Ovary (tissue), 9 donors: ENCODE results near the gene DOLPP1. TPM values are rescaled to one million over a fixed set of nuclear protein-coding genes. Genes with fewer than 3 reads are reported as not detected.

Source experiments
- DNase-seq, 5 donors: peaks; one replicate each; pipeline ENCODE4 v3.0.0-alpha.2; 2019 to 2020
- H3K27ac ChIP-seq, 2 donors: fragments of 200-600 bp; one replicate each; pipeline versions ENCODE4 v1.5.1 to v1.8.0; 2019 to 2022
- H3K27me3 ChIP-seq: fragments of 200-600 bp; one replicate; pipeline ENCODE4 v1.8.0; 2022
- H3K36me3 ChIP-seq: fragments of 200-600 bp; sonication (generic); one replicate; pipeline ENCODE4 v1.5.1; 2019
- H3K4me1 ChIP-seq: one replicate; pipeline ENCODE4 v1.8.1; 2013; ENCODE audit warnings: mild to moderate bottlenecking, moderate library complexity; ENCODE audit not compliant: insufficient read depth
- H3K4me3 ChIP-seq: fragments of 200-600 bp; sonication (generic); one replicate; pipeline ENCODE4 v1.5.1; 2017
- H3K9me3 ChIP-seq, 2 donors: fragments of 200-600 bp in 1 of 2; sonication (generic) in 1 of 2; one replicate each; pipeline versions ENCODE4 v1.5.1 to v1.8.1; 2013 to 2019; ENCODE audit warnings: mild to moderate bottlenecking in 1 of 2, moderate library complexity in 1 of 2
- EP300 ChIP-seq: sonication (generic); formaldehyde crosslinking; IDR thresholded peaks from one replicate; pipeline ENCODE4 v1.6.1; 2017; ENCODE audit warnings: antibody characterized with exemption
- POLR2A ChIP-seq: fragments of 450-650 bp; IDR thresholded peaks from one replicate; pipeline ENCODE4 v1.6.1; 2017; ENCODE audit warnings: antibody characterized with exemption, mild to moderate bottlenecking, moderate library complexity
- WGBS, 3 donors: extraction: QIAGEN DNeasy Blood & Tissue Kit in 1 of 3; methylation state at CpG; one replicate each; pipeline versions ENCODE4 v1.1.5 to v1.1.7; 2013 to 2017; 5-methylcytosine and 5-hydroxymethylcytosine counted together
- intact Hi-C, 4 donors: fragments of 100-400 bp; cut with DNase I; formaldehyde crosslinking; loops; one replicate each; pipeline versions ENCODE4 v1.11.0 to v1.15.1; 2022 to 2023
- polyA plus RNA-seq, 2 donors: library from polyadenylated mRNA; stranded (reverse); fragments of 200-250 nt in 1 of 2; fragments of 350-450 nt in 1 of 2; fragmentation: Illumina TruSeq in 1 of 2; extraction: RNeasy Lipid Tissue Mini Kit (QIAGEN cat#74804) in 1 of 2; gene quantifications; one replicate each; pipeline ENCODE4 v1.2.3, GENCODE V29; 2013 to 2014
- total RNA-seq, 7 donors: library from RNA; depleted of rRNA in 2 of 7; stranded (reverse); fragments of >200 nt in 2 of 7; fragmentation: NEBNext Ultra II Directional in 3 of 7; extraction: Animal tissue kit (Norgen Biotek cat#: 25700) in 3 of 7; gene quantifications; one replicate each; pipeline versions ENCODE4 v1.1.0 to v1.2.4, GENCODE V29; 2016 to 2023
- TF ChIP-seq, protein P1 (sequence below), 3 donors: fragments of 450-650 bp in 2 of 3; fragments of 200-600 bp in 1 of 3; IDR thresholded peaks; one replicate each; pipeline versions ENCODE4 v1.5.1 to v1.8.0; 2016 to 2022; ENCODE audit warnings: antibody characterized with exemption in 3 of 3, mild to moderate bottlenecking in 1 of 3
- donor health status: DM: no; HTN: no; CAD: no; lungs with moderate emphysema.
- donor health status: DM: no; HTN: no; CAD: no.
- donor health status: Bipolar disorder and iron deficiency.
- donor health status: DM: yes; HTN: yes; CAD: no.
- donor health status: DM: no; HTN: no; CAD: no.
- donor health status: DM: yes; HTN: yes; CAD: no.

The DOLPP1 gene
- total and polyA plus RNA-seq, 9 donors = 3.3 to 16.2 (median 8.6) TPM

DNA sequence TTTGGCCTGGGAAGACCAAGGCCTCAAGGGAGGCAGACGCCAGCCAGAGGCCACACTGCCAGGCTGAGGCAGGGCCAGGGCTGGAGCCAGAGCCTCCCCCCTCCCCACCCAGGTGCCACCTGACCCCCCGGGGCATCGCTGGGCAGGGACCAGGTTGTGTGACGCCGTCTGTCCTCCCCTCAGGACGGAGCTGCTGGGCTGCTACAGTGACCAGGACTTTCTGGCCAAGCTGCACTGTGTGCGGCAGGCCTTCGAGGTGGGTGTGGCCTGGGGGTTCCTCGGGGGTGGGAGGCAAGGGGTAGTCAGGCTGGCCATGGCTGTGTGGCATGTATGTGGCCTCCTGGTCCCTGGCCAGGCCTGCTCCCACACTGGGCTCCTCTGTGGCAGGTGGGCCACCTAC lies 17.9 kb upstream of the DOLPP1 start:
- Histone ChIP-seq H3K4me3 (no peak overlapping the region), H3K36me3 (no peaks in the 10 kb centered on the region), H3K9me3 (no peaks in the 10 kb centered on the region), H3K27ac (no peak overlapping the region), H3K4me1 (no peaks in the 10 kb centered on the region), H3K27me3 (no peaks in the 10 kb centered on the region)
- no peak for DNase-seq
- TF ChIP-seq, protein P1, sequence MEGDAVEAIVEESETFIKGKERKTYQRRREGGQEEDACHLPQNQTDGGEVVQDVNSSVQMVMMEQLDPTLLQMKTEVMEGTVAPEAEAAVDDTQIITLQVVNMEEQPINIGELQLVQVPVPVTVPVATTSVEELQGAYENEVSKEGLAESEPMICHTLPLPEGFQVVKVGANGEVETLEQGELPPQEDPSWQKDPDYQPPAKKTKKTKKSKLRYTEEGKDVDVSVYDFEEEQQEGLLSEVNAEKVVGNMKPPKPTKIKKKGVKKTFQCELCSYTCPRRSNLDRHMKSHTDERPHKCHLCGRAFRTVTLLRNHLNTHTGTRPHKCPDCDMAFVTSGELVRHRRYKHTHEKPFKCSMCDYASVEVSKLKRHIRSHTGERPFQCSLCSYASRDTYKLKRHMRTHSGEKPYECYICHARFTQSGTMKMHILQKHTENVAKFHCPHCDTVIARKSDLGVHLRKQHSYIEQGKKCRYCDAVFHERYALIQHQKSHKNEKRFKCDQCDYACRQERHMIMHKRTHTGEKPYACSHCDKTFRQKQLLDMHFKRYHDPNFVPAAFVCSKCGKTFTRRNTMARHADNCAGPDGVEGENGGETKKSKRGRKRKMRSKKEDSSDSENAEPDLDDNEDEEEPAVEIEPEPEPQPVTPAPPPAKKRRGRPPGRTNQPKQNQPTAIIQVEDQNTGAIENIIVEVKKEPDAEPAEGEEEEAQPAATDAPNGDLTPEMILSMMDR (IDR thresholded peaks at IDR 0.05) = no peak
- TF ChIP-seq POLR2A (no peak), EP300 (no peak)
- intact Hi-C loops = no loop called here
- WGBS, 3 donors = 75 to 88% (median 80%) methylated on average over 2 to 9 of the region's 9 CpGs

DNA sequence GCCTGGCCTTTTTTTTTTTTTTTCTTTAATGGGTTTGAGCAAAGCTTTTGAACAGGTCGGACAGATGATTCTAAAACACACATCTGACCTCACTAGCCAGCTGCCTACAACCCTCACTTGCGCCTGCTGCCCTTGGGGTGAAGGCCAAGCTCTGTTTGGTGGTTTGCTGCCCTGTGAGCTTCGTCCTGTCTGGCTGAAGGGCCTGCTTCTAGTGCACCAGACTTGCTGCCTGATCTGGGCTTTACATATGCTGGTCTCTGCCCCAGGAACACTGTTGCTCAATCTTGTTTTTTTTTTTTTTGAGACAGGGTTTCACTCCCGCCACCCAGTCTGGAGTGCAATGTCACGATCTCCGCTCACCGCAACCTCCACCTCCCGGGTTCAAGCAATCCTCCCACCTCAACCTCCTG lies 16.4 kb upstream of the DOLPP1 start:
- Histone ChIP-seq H3K27ac (no peak overlapping the region), H3K27me3 (no peaks in the 10 kb centered on the region), H3K4me3 (no peak overlapping the region), H3K9me3 (no peaks in the 10 kb centered on the region), H3K4me1 (no peaks in the 10 kb centered on the region), H3K36me3 (no peaks in the 10 kb centered on the region)
- intact Hi-C loops = no loop called here
- TF ChIP-seq EP300 (no peak), POLR2A (no peak)
- TF ChIP-seq, protein P1 (IDR thresholded peaks at IDR 0.05) = no peak
- 89 to 90% (median 89%) methylated on average over 8 of the region's 8 CpGs for WGBS, 3 donors
- DNase-seq = no peak

DNA sequence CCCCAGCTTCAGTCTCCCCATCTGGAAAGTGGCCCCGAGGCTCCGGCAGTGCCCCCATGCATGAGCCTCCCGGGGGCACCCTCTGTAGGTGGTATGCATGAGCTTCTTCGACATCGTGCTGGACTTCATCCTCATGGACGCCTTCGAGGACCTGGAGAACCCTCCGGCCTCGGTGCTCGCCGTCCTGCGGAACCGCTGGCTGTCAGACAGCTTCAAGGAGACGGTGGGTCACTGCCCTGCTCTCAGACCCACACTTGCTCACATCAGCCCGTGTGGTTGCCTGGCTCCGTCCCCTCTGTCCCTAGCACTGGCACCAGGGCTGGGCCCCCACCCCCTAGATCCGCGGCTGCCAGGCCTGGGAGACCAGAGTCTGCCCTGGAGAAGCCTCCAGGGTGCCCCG lies 12.8 kb upstream of the DOLPP1 start:
- DNase-seq = no peak
- H3K9me3 ChIP-seq = no peaks in the 10 kb centered on the region
- H3K27me3 ChIP-seq = no peaks in the 10 kb centered on the region
- WGBS, 3 donors = 89 to 95% (median 89%) methylated on average over 19 of the region's 19 CpGs
- intact Hi-C loops = no loop called here
- TF ChIP-seq, protein P1 (IDR thresholded peaks at IDR 0.05) = no peak
- TF ChIP-seq POLR2A = no peak
- no peak for TF ChIP-seq EP300
- no peaks in the 10 kb centered on the region for H3K4me1 ChIP-seq
- no peak overlapping the region for H3K4me3 ChIP-seq
- H3K36me3 ChIP-seq = no peaks in the 10 kb centered on the region
- no peak overlapping the region for H3K27ac ChIP-seq

DNA sequence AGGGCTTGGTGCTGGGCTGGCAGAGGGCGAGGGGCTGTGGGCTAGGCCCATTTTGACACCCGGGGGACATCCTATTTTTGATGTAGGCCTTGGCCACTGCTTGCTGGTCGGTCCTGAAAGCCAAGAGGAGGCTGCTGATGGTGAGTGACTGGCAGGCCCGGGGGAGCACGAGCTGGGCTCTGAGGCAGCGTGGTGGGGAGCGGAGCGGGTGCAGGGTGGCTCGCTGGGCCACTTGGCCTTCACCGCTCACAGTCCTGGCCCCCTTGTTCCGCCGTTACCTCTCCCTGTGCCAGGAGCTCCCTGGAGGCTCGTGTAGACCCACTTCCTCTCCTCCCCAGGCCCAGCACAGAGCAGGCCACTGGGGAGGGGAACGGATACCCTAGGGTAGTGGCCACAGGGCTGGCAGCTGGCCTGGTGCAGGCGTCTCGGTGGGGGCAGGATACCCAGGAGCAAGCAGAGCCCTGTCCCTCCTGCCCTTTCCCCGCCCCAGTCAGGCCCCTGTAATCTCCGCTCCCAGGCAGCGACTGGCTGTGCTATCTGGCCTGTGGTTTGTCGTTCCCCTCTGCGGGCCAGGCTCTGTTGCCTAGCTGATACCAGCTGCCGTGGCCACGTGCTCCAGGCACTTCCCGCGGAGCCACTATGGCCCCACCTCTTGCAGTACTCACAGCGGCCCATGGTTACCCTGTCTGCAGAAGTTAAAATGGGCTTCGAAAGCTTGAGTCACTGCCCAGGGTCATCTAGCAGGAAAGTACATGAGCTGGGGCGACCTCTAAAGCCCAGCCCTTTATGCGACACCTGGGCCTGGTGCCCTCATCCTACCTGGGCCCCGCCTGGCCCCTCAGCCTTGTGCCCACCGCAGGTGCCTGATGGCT lies 11.7 kb upstream of the DOLPP1 start:
- TF ChIP-seq EP300 = no peak
- TF ChIP-seq, protein P1 (IDR thresholded peaks at IDR 0.05) = no peak
- TF ChIP-seq POLR2A = no peak
- intact Hi-C loops = no loop called here
- H3K27me3 ChIP-seq = no peaks in the 10 kb centered on the region
- no peaks in the 10 kb centered on the region for H3K36me3 ChIP-seq
- DNase-seq = no peak
- 71 to 82% (median 76%) methylated on average over 31 of the region's 31 CpGs for WGBS, 3 donors
- H3K27ac ChIP-seq = no peak overlapping the region
- H3K9me3 ChIP-seq = no peaks in the 10 kb centered on the region
- H3K4me1 ChIP-seq = no peaks in the 10 kb centered on the region
- H3K4me3 ChIP-seq = no peak overlapping the region
